CD4-positive, alpha-beta T cell treated with Interleukin-6 for 4 hours (primary cell): Measurements from ENCODE around the gene TIGD3.
A peak's percentile ranks its signal among the peaks of the same experiment; 100 is the strongest.

Source experiments
- DNase-seq: peaks from one replicate; pipeline ENCODE4 v3.0.0-alpha.2; 2020; ENCODE audit warnings: mixed read lengths

TIGD3 gene

GRCh38 chr11:65354265-65355012 lies at the start of gene TIGD3:
TSS of gene TIGD3 (plus strand) at chr11:65354751. CDS start at chr11:65355809, 1,058 bp downstream.
- peak; percentile 99 for DNase-seq

- DNase-seq: no peak
Measured at GRCh38 chr11:65305501-65306268, 48.9 kb upstream of the TIGD3 start.

GRCh38 chr11:65307298-65308229 lies 47.0 kb upstream of the TIGD3 start:
- no peak for DNase-seq

DNA sequence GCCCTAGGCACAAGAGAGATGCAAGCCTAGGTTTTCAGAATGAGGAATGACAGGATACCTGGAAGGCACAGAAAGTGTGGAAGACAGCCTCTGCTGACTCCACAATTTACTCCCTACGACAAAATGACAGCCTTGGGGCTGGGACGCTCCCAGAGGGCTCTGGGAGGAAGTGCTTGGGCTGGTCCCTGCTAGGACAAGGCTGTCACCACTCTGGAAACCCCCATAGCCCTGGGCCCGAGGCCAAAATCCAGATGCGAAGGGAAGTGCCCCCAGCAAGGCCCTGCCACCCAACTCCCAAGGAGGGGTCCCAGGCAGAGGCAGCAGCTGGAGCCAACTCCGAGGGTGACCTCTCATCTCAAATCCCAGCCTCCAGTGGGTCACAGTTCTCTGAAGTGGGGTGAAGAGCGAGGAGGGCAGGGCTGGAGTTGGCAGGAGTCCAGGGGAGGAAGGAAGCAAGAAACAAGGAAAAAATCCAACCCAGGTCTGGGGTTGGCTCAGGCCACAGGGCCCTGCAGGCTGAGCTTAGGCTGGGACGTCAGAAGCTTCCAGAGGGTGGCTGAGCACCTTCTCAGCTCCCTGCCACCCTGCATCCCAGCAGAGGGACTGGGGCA lies 46.2 kb upstream of the TIGD3 start:
- no peak for DNase-seq

- DNase-seq: no peak
Measured at GRCh38 chr11:65309006-65309405, 45.5 kb upstream of the TIGD3 start.

DNA sequence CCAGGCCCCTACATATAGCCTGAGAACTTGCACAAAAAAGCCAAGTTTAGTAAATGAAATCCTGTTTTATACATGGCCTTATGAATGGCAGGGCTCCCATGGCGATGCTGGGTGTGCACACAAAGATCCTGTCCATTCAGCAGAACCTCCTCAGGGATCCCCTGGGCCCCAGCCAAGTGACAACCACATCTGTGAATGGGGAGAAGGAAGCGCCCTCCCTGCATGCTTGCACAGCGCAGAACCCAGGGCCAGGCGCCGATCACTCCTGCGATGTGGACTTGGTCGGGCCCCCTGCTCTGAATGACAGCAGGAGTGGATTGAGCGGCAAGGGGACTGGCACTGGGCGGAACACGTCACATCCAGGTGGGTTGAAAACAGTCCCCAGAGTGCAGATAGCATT lies 44.3 kb upstream of the TIGD3 start:
- DNase-seq: no peak

- DNase-seq: no peak
Measured at GRCh38 chr11:65310736-65311135, 43.8 kb upstream of the TIGD3 start.

- no peak for DNase-seq
Measured at GRCh38 chr11:65311170-65311678, 43.3 kb upstream of the TIGD3 start.

DNA sequence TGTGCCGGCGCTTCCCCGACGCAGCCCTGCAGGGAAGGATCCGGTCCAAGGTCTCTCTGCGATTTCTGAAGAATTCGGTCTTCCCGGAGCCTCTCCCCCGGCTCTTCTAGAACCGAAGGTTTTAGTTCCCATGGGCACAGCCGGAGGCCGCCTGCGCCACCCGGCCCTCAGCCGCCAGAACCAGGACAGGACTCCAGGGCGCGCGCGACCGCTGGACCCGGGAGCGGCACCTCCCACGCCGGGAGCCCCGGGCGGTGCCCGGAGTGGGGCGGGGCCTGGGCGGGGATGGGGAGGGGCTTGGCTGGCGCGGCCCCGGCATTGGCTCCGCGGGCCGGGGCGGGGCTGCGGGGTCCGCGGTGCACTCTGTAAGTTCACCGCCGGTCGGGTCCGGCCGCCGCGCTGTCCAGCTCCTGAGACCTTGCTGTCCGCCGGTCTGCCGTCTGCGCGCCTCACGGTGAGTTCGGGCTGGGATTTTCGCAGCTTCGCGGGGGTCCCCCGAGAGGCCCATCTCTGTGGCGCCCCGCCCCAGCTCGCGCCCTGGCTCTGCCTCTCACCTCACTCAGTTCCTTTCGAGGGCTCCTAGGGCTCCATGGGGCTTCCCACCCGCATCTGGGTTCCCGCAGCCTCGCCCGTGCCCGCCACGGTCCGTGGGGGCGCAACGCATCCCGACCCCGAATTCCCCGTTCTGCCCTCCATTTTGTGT lies 39.9 kb upstream of the TIGD3 start, which contains the start of gene CDC42EP2:
Gene CDC42EP2 (plus strand): TSS at position 366 of the 703 bp plus-strand sequence. CDS start 6,033 bp downstream, outside the sequence.
- peak; percentile 84 for DNase-seq

GRCh38 chr11:65315204-65315865 lies 39.2 kb upstream of the TIGD3 start:
- DNase-seq: peak; percentile 86

- no peak for DNase-seq
Measured at GRCh38 chr11:65315866-65316226, 38.7 kb upstream of the TIGD3 start.

GRCh38 chr11:65316227-65317024 lies 38.1 kb upstream of the TIGD3 start:
- DNase-seq: no peak

DNA sequence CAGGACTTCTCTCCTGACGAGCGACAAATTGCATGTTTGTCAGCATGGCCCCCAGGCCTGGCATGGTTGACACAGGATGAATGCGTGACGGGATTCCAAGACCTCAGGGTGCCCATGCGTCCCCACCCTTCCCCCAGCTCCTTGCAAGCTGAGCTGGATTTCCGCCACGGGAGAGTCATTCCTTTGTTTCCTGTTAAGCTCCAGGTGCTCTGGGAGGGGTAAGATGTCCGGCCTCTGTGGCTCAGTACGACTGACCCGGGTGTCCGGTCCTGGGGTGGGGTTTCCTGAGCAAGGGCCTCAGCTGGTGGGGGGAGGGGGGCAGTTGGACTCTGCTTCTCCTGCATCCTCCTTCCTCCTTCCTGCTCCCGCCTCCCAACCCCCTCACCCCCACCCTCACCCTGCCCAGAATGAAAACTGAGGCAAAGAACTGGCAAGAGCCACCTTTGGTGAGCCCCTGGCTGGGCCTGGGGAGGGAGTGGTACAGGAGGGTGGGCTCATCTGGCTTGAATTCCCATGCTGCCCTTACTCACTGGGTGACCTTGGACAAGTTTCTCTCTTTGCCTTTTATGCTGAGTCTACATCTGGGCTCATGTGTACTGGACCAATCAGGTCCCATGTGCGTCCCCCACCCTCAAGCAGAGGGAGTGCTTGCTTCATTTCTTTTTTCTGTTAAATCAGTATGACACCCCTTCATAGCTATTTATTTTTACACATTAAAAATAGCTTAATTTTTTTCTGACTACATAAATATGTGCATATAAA lies 37.3 kb upstream of the TIGD3 start:
- DNase-seq: no peak

DNA sequence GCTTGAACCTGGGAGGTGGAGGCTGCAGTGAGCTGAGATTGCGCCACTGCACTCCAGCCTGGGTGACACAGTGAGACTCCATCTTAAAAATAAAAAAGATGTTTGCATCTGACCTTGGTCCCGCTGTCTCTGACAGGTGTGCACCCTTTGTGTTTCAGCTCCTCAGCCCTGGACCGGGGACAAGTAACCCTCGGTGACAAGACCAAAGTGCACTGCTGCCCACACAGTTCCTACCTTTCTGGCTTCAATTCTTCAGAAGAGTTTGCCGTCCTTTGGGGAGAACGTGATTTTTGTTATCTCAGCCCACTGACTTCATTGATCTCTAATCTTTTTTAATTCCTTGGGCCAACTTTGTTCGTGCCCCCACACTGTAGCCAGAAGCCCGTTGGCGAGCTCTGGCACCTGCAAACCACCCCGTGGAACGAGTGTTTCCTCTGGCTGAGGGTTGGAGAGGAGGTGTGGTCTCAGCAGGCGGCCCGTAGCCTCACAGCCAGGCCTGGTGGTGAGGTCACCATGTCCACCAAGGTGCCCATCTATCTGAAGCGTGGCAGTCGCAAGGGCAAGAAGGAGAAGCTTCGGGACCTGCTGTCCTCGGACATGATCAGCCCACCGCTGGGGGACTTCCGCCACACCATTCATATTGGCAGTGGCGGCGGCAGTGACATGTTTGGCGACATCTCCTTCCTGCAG lies 34.0 kb upstream of the TIGD3 start:
- DNase-seq: no peak

GRCh38 chr11:65321076-65321475 lies 33.5 kb upstream of the TIGD3 start:
- DNase-seq: no peak

GRCh38 chr11:65321828-65322485 lies 32.6 kb upstream of the TIGD3 start:
- no peak for DNase-seq

DNA sequence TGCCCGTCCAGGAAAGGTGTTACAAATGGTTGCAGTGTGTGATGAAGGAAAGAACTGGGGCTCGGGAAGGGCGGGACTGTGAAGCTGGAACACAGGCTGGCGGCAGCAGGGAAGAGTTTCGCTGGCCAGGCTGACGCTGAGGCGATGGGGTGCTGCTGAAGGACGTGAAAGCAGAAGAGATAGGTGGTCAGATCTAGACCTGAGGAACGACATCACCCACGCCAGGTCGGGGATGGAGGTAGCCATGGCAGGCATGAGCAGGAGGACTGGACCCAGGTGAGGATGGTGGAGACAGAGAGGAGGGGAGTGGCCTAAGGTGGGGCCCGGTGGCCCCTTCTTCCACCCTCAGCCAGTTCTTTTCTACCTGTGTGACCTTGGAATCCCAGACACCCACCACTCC lies 30.7 kb upstream of the TIGD3 start:
- DNase-seq: no peak

GRCh38 chr11:65325435-65325834 lies 29.1 kb upstream of the TIGD3 start:
- DNase-seq: no peak
